HG02973 (cell line): ENCODE data around the gene NDUFS7.
A peak's percentile ranks its signal among the peaks of the same experiment; 100 is the strongest.

ENCODE experiments used
- ATAC-seq: cut with Tn5 transposase; IDR thresholded peaks from one replicate; pipeline ENCODE4 v1.9.1; 2021; ENCODE audit warnings: moderate library complexity; ENCODE audit not compliant: unreplicated experiment

The NDUFS7 gene

DNA sequence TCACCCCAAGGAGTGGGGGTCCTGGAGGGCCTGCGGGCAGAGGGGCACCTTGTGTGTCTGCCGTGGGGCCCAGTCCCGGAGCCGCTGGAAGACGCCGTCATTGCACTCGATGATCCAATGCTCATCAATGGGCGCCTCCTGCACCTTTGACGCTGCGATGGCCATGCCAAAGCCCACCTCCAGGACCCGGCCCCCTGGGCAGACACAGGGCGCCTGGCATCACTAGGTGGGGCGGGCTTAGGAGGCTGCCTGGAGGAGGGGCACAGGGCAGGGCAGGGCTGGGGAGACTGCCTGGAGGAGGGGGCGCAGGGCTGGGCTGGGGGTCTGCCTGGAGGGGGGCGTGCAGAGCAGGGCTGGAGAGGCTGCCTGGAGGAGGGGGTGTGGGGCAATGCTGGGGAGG is 16.0 kb downstream of the NDUFS7 start:
- no peak for ATAC-seq

DNA sequence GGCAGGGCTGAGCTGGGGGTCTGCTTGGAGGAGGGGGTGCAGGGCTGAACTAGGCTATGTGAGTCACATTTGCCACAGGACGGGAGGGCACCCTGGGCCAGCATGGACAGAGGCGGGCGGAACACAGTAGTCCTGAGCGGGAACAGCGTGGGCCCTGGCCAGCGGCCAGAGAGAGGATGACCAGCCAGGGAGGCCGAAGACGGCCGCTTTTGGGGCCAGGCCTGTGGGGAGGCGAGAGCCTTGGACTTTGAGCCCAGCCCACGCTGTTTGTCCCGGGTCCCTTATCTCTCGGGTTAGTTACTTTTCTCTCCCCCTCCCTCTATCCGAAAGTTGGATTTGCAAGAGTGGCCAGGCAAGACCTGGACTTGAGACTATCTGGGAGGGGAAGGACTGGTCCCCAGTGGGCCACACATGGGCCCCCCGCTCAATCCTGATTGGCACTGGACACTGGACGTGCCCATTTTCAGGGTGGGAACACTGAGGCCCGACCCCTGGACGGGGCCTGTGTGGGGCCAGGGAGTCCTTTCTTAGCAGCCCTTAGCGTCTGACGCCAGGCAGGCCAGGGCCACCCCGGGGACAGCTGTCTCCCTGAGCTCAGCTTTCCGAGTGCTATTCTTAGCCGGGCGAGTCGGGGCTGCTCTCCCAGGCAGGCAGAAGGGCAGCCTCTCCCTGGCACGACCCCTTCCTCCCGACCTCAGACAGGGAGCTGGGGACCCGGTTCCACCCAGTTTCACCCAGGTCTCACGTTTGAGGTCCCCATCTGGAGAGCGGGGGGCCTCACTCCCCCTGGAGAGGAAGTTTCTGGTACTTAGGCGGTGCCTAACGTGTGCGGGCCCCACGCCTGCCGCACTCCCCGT is 16.8 kb downstream of the NDUFS7 start:
- no peak for ATAC-seq

DNA sequence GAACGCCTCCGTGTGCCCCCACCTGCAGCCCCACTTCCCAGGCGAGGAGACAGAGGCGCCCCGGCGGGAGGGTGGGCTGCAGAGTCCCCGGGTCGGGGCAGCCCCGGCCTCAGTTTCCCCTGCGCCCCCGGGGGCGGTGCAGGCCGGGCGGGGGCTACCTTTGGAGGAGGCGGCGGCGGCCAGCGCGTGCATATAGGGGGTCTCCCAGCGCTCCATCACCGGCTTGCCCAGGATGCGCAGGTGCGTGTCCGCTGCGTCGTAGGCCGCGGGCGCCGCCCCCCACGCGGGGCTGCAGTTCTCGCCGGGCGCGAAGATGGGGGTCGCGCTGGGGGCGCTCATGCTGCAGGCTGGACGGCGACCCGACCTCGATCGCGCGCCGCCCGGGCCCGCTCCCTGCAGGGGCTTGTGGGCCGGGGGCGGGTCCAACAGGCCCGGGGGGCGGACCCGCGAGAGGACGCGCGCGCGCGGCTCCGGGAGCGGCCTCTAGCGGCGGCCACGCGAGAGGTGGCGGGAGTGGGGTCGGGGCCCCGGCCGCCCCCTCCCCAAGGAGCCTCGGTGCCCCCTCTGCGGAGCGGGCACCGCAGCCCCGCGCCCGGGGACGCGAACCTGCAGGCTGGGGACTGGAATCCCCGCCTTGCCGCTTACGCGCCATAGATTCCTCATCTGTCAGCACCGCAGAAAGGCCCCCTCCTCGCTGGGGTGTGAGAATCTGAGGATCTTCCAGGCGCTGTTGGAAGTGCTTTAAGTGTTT is 17.6 kb downstream of the NDUFS7 start, which contains the start of gene GAMT:
Gene GAMT (minus strand): TSS at position 405 of the 751 bp plus-strand sequence. CDS start 66 bp downstream, at position 339.
- ATAC-seq: no peak

DNA sequence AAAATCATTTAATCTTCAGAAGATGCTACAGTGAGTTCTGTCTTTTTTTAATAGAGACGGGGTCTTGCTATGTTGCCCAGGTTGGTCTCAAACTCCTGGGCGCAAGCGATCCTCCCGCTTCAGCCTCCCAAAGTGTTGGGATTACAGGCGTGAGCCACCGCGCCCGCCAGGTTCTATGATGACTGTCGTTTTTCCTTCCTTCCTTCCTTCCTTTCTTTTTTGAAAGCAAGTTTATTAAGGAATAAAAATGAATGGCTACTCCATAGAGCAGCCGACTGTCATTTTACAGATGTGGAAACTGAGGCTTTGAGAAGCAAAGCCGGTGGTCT is 18.1 kb downstream of the NDUFS7 start:
- no peak for ATAC-seq

DNA sequence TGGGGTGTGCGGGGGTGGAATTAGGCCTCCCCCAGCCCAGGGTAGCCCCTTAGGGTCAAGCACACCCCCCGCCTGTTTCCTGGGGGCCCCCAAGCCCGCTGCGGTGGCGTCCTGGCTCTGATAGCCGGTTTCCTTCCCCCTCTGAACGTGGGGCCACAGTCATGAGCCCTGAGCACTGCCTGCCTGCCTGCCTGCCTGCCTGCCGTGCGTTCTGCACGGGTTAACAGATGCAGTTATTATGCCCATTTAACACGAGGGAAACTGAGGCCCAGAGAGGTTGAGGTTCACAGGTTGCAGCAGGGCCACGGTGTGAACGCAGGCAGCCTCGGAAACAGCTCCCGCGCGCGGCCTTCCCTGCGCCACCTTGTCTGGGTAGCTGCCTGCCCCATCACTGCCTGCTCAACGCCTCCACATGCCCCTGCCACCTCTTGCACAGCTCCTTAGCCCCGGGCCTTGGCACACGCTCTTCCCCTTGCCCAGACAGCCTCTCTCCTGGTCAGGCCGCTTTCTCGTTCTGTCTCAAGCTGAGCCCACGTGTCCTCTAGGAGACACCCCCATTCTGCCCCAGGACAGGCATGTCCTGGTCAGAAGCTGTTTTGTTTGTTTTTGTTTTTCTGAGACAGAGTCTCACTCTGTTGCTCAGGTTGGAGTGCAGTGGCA is 18.8 kb downstream of the NDUFS7 start:
- ATAC-seq: no peak

DNA sequence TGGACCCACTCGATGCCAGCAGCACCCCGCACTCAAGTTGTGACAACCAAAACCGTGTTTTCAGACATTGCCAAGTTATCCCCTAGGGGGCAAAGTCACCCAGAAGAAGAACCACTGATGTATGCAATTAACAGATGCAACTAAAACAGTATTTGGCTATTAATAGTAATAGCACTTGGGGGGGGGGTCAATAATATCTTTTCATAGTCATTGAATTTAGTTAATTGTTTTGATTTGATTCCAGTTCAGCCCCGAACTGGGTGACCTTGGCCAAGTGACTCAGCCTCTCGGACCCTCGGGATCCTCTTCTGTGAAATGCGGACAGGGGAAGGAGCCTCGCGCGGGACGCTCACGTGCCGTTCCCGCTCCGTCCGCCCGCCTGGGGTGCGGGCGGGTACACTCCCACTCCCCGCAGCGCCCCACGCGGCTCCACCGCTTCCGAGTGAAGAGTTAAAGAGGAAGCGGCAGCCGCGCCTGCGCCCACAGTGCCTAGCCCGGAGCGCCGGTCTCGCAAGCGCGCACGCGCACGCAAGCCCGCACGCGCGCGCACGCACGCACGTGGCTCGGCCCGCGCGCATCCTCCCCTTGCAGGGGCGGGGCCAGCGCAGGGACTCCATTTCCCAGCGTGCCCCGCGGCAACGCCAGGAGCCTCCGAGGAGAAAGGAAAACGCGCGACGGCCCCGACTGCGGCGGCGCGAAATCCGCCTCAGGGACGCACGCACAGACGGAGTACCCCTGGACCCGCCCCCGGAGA is 23.2 kb downstream of the NDUFS7 start:
- peak; percentile 74 for ATAC-seq

DNA sequence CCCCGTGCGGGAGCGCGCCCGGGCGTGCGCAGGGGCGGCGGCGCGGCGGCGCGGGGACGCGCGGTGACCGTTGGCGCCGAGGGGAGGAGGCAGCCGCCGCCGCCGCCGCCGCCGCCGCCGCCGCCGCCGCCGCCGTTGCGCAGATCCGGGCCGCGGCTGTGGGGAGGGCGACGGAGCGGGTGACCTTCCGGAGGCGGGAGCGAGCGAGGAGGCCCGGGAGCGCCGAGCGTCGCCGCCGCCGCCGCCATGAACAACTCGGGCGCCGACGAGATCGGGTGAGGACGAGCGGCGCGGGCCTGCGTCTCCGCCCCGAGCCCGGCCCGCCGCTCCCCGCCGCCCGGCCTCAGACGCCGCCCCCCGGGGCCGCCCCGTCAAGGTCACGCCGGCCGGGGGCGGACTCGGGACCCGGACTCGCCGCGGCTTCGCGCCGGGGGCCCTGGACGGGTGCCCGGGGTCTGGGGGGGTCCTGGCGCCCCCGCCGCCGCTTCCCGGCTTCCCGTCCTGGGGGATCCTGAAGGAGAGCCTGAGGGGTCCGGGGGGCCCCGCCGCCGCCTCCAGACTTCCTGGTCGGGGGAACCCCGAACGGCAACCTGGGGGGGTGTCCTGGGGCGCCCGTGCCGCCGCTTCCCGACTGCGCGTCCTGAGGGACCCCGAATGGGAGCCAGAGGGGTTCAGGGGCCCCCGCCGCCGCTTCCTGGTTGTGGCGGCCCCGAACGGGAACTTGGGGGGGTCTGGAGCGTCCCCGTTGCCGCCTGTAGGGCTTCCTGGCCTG is 24.0 kb downstream of the NDUFS7 start, which contains the start of gene DAZAP1:
Gene DAZAP1 (plus strand): TSS at position 59 of the 772 bp plus-strand sequence. CDS start 188 bp downstream, at position 247.
- peak; percentile 19 for ATAC-seq

DNA sequence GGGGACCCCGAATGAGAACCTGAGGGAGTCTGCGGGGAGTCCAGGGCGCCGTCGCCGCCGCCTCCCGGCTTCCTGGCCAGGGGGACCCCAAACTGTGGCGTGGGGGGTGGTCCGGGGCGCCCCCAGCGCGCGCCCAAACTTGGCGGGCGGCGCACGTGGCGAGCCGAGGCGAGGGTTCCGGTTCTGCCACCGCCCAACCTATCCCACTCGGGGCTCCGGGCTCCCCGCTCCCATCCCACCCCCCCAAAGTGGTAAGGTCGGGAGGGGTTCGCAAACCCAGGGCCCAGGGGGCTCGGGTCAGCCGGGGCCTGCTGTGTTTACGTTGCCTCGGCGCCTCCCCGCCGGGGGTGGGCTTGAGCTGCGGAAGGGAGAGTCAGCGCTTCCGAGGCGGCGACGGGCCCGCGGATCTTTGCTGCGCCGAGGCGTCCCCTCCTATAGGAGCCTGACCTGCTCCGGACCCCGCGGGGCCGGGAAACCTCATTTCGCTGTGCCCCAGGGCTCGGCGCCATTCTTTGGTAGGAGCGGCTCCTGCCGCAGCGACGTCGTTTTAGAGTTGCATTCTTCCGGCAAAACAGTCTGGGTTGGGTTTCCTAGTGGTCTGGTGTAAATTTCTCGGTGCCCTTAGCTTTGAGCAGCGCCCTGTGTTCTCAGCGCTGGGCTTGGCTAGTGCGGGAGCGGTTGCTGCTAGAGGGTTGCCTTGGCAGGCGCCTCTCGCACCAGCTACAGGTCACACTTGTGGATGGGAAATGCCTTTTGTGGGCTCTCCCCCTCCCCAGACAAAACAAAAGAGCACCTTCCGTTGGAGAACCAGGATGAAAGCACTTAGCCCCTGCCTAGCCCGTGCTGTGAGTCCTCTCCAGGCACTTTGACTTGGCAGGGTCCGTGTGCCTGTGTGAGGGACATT is 24.8 kb downstream of the NDUFS7 start:
- no peak for ATAC-seq

DNA sequence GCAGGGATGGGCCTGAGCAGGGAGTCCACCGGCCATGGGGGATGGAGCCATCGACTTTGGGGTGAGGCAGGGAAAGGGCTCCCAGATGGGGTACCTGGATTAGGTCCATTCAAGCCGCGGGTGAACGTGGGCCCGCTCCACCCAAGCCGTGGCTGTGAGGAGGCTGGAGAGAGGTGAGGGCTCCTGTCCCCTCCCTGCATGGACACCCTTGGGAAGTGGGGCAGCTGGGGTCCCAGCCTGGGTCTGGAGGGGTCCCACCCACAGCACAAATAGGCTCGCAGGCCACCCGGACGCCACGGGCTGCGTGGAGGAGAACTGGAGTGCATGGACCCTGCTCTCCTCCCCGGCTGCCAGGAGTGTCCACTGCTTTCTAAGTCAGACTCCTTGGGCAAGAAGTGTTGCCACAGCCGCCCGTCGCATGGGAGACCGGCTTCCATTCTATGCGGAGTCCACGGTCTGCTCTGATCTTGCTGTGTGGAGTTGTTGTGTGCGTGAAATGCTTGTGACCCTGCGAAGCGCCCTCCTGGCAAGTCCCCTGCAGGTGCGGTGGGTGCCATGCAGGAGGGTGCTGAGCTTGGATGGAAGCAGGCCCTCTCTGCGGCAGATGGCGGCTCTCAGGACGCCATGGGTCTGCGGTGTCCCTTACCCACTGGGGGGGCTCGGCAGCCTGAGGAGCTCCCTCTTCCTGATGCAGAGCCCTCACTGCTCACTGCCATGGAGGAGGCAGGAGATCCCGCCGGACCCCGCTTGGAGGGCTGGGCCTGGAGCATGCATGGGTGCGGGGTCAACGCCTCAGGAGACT is 25.7 kb downstream of the NDUFS7 start:
- ATAC-seq: no peak

DNA sequence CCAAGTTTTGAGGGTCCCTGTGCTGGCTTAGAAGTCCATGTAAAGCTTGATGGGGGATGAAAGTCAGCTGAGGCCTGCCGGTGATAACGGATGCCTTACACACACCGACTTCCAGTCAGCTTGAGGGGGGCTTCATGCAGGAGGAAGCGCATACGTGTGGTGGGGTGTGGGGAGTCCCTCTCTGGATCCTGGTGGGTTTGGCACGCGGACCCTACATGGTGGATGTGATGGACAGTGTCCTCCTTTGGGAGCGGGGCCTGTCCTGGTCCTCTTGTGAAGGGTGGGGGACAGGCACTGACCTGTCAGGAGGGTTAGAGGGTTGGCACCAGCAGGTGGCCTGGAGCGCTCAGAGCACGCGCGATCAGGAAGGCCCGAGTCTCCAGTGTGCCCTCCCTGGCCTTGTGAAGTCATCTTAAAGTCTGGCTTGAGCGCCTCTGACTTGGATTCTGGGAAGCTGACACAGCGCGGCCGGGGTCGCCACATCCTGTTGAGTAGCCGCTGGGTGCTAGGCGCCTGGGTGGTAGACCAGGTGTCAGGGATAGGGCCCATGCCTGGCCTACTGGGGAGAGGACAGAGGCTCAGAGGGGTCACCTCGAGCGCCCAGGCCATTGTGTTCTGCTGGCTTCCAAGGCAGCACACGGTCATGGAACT is 26.6 kb downstream of the NDUFS7 start:
- ATAC-seq: no peak

DNA sequence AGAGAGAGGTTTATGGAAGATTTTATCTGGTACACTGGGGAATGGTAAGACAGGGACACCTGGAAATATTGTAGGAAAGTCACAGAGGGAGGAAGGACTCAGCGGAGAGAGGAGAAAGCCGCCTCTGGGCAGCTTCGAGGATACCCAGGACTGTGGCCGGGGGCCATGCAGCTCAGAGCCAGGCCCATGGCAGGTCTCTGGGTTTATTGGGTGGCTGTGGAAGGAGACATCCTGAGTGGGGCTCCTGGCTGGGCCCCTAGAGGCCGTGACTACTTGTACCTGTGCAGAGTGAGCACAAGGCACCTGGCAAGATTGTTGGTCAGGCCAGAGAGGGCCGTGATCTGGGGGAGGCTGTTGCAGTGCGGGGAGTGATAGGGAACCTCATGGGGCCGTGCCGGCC is 27.1 kb downstream of the NDUFS7 start:
- no peak for ATAC-seq

DNA sequence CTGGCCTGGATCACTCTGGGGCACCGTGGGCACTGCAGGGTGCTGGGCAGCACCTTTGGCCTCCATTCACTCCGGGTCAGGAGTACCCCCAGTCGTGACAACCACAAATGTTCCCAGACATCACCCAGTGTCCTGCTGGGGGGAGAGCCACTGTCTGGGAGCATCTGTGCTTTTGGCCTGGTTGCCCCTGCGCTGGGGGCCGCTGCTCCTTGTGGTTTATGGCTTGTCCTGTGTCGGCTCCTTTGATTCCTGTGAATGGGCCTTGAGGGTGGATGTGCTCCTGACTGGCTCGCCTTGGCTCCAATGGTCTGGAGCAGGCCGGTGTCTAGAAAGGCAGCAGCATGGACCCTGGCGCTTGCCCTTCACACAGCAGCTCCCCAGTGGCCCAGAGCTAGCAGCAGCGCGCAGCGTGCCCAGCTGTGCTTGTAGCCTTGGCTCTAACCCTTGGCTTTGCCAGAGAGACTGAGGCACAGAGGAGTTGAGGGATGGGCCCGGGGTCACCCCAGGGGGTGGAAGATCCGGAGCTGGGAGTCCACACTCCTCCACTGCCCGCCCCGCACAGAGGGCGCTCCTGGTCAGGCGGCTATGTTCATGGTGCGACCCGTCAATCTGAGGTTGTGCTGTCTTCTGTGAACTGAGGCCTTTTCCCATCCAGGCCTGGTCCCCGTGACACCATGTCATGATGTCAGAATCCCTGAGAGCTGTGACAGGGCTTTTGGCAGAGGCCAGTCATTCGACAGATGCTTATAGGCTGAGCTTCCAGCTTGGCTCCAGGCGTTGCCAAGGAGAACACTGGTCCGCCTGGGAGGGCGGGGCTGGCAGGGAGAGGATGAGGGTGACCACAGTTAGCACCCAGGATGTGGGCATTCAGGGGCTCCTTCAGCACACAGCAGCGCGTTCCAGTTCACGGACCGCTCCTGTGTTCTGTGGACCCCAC is 27.8 kb downstream of the NDUFS7 start:
- ATAC-seq: no peak

DNA sequence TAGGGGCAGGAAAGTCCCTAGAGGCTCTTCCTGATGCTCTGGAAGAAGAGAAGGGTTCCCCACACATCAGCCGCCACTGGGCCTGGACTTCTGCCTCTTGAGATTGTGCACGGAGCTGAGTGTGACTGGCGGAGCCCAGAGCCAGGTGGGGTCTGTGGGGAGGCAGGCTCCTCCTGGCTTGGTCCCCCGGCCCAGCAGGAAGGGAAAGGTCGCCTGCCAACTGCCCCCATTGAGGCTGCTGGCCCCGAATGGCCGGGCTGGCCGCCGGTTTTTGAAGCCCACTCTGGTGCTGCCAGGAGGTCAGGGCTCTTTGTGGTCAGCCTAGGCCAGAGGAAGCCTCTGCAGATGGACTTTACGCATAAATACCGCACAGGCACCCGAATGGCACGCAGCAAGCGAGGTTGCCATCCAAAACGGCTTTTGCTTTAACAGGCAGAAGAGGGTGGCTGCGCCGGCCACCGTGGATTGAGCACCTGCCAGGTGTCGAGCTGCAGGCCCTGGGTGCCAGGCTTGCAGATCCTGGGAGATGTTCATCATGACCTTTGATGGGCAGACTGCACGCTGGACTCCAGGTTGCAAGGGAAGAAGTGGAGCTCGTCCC is 28.7 kb downstream of the NDUFS7 start:
- ATAC-seq: no peak

DNA sequence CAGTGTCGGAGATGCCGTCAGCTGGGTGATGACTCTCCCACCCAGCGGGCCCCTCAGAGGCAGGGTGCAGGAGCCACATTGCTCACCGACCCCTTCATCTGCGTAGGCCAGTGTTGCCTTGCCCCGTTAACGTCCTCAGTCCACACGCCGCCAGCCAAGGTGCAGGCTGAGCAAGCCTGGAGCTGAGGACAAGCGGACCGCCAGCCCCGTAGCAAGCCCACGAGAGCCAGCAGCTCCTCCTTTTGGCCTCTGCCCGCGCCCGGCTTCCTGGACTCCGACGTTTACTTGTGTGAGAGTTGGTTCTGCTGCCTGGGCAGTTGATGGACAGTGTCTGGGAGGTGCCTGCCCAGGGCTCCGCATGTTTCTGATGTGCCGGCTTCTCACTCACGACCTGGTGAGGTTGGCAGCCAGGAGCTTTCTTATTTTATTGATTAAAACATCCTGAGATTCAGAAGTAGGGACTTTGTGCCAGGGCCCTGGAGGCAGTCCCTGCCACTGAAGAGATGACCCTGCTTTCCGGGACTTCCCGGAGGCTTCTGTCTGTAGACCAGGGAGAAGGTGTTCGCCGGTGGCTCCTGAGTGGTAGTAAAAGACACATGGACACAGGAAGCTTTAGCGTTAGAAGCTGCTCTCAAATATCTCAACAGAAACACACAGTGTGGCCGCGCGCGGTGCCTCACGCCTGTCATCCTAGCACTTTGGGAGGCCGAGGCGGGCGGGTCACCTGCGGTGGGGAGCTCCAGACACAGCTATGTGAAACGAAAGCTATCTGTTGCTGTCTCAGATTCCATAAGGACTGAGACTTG is 29.5 kb downstream of the NDUFS7 start:
- ATAC-seq: no peak

DNA sequence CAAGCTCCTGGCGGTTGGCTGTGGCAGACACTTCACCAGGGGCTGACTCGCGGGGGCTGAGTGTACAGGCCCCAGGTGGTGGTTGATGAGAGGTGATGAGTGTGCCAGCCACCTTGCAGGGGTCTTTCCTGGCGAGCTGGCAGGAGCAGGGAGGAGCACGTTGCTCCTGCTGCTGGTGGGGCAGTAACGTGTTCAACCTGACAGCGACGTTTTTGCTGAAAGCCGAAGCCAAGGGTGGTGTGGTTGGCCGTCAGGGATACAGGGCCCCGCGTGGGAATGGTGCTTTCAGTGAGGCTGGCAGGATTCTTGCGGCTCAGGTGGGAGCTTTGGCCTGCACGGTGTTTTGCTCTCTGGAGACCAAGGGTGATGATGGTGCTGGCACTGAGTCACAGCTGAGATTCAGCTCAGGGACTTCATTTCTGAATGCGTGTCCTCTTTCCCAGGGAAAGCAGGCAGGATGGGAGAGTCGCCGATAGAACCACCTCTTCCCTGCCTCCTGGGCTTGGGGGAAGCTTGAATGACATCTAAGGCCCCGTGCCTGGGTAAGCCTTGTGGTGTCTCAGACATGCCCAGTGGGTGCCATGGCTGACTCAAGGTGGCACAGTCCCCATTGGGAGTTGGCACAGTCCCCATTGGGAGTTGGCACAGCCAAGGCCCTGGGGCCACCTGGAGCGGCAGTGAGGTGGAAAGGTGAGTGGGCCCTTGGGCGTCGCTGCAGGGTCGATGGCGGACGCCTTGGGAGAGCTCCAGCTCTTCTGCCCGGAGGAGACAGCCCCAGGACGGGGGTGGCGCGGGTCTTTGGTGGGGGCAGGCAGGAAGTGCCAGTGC is 32.5 kb downstream of the NDUFS7 start:
- ATAC-seq: no peak
